ENCODE results near the gene LMNA. TPM values are rescaled to one million over a fixed set of nuclear protein-coding genes. Genes with fewer than 3 reads are reported as not detected.

Gene LMNA
- total and polyA plus RNA-seq, 10 of the 15 experiments (the other 5 are each of a cell fraction or from before 2014, with no cell fraction given): 0.42 to 334 (median 81.1) TPM

DNA sequence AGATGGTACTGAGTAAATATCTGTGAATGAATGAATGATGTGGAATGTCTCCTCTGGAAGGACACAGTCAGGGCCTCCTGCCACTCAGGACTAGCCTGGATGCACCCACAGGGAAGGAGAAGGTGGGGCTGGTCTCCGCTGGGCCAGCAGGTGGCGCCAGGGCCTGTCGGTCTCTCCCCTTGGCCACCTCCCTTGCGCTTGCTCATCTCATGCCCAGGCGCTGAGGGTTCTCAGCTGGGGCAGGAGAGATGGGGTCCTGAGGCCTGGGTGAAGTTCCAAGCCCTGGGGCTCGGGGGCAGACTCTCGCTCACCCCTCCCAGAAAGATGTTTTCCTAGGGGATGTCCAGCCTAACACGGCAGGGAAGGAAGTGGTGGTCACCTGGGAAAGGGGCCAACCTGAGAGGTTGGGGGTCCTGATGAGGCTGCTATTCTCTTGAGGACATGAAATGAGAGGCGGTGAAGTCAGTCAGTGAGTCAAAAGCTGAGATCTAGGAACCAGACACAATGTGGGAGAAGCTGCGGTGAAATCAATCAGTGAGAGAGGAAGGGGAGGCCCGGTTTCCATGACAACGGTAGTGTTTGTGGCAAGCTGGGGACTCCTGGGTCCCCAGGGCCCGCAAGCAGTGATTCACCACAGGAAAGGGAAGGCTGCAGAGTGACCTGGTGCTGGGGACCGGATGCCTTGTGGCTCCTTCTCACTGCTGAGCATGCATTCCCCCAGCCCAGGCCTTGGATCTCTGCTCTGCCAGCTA is 17.7 kb upstream of the LMNA start (continued):
- TF ChIP-seq, protein P1, sequence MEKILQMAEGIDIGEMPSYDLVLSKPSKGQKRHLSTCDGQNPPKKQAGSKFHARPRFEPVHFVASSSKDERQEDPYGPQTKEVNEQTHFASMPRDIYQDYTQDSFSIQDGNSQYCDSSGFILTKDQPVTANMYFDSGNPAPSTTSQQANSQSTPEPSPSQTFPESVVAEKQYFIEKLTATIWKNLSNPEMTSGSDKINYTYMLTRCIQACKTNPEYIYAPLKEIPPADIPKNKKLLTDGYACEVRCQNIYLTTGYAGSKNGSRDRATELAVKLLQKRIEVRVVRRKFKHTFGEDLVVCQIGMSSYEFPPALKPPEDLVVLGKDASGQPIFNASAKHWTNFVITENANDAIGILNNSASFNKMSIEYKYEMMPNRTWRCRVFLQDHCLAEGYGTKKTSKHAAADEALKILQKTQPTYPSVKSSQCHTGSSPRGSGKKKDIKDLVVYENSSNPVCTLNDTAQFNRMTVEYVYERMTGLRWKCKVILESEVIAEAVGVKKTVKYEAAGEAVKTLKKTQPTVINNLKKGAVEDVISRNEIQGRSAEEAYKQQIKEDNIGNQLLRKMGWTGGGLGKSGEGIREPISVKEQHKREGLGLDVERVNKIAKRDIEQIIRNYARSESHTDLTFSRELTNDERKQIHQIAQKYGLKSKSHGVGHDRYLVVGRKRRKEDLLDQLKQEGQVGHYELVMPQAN (conservative IDR thresholded peaks at IDR 0.05): no peak; the same call in 1 of the 2 replicates
- peak; percentile 90 for TF ChIP-seq ATF7 (IDR thresholded peaks at IDR 0.05; ENCODE audit: low read depth)
- TF ChIP-seq RB1 (IDR thresholded peaks at IDR 0.05; ENCODE audit: borderline replicate concordance): no peak
- TF ChIP-seq MTA2 (IDR thresholded peaks at IDR 0.05; ENCODE audit: low read depth): peak; percentile 92
- no peak for TF ChIP-seq ELK1 (IDR thresholded peaks at IDR 0.05; ENCODE audit: low read depth, low read length)
- TF ChIP-seq IRF4 (IDR thresholded peaks at IDR 0.05; ENCODE audit: low read depth, low read length): peak; percentile 91
- TF ChIP-seq RBBP5 (conservative IDR thresholded peaks at IDR 0.05): no peak
- TF ChIP-seq RAD21 (IDR thresholded peaks at IDR 0.05; ENCODE audit: insufficient read depth, low read depth, low read length): peak; percentile 84
- TF ChIP-seq BCLAF1 (IDR thresholded peaks at IDR 0.05): no peak
- no peak for TF ChIP-seq CREB1 (IDR thresholded peaks at IDR 0.05; ENCODE audit: low read depth)
- TF ChIP-seq, protein P2, sequence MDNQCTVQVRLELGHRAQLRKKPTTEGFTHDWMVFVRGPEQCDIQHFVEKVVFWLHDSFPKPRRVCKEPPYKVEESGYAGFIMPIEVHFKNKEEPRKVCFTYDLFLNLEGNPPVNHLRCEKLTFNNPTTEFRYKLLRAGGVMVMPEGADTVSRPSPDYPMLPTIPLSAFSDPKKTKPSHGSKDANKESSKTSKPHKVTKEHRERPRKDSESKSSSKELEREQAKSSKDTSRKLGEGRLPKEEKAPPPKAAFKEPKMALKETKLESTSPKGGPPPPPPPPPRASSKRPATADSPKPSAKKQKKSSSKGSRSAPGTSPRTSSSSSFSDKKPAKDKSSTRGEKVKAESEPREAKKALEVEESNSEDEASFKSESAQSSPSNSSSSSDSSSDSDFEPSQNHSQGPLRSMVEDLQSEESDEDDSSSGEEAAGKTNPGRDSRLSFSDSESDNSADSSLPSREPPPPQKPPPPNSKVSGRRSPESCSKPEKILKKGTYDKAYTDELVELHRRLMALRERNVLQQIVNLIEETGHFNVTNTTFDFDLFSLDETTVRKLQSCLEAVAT (IDR thresholded peaks at IDR 0.05): peak; percentile 95
- no peak for TF ChIP-seq GABPA (IDR thresholded peaks at IDR 0.05; ENCODE audit: low read depth)
- TF ChIP-seq, protein P3, sequence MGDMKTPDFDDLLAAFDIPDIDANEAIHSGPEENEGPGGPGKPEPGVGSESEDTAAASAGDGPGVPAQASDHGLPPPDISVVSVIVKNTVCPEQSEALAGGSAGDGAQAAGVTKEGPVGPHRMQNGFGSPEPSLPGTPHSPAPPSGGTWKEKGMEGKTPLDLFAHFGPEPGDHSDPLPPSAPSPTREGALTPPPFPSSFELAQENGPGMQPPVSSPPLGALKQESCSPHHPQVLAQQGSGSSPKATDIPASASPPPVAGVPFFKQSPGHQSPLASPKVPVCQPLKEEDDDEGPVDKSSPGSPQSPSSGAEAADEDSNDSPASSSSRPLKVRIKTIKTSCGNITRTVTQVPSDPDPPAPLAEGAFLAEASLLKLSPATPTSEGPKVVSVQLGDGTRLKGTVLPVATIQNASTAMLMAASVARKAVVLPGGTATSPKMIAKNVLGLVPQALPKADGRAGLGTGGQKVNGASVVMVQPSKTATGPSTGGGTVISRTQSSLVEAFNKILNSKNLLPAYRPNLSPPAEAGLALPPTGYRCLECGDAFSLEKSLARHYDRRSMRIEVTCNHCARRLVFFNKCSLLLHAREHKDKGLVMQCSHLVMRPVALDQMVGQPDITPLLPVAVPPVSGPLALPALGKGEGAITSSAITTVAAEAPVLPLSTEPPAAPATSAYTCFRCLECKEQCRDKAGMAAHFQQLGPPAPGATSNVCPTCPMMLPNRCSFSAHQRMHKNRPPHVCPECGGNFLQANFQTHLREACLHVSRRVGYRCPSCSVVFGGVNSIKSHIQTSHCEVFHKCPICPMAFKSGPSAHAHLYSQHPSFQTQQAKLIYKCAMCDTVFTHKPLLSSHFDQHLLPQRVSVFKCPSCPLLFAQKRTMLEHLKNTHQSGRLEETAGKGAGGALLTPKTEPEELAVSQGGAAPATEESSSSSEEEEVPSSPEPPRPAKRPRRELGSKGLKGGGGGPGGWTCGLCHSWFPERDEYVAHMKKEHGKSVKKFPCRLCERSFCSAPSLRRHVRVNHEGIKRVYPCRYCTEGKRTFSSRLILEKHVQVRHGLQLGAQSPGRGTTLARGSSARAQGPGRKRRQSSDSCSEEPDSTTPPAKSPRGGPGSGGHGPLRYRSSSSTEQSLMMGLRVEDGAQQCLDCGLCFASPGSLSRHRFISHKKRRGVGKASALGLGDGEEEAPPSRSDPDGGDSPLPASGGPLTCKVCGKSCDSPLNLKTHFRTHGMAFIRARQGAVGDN (IDR thresholded peaks at IDR 0.05): peak; percentile 50
- no peak for TF ChIP-seq BRCA1 (IDR thresholded peaks at IDR 0.05; ENCODE audit: low read depth, low read length)
- peak in 1 of 2 experiments; percentile 90; a peak in 2 of 4 replicates for TF ChIP-seq ETV6 (conservative IDR thresholded peaks at IDR 0.05 in 1 of 2, IDR thresholded peaks at IDR 0.05 in 1 of 2; ENCODE audit: borderline replicate concordance in 1 of 2, low read depth in 1 of 2)
- TF ChIP-seq LARP7 (IDR thresholded peaks at IDR 0.05): peak; percentile 63; the same call in 1 of the 2 replicates
- 0 out of 2 replicates have a peak, but pooled peaks have one; percentile 6 for TF ChIP-seq SIN3A (IDR thresholded peaks at IDR 0.05; ENCODE audit: low read depth, low read length)
- TF ChIP-seq JUND (IDR thresholded peaks at IDR 0.05; ENCODE audit: low read depth, low read length): no peak

Data from GM12878 (cell line).